SW480 (cell line): ENCODE measurements around the gene MIB1.
"Not testable (repeated sequence)": the region's sequence is repeated elsewhere in the genome, so short reads cannot be mapped to it uniquely, and the experiment has no call there.

Experiments
- DNase-seq: peaks from one replicate; pipeline ENCODE4 v3.0.0-alpha.2; 2016; ENCODE audit warnings: low spot score

Gene MIB1

GRCh38 chr18:21740538-21741311, at the start of gene MIB1:
Gene MIB1, plus strand, starts transcription at chr18:21740792. Its CDS starts 792 bp downstream, at chr18:21741584.
- peak; percentile 93 for DNase-seq

- no peak for DNase-seq
Observed at GRCh38 chr18:21693322-21693721, 47.3 kb upstream of the MIB1 start.

DNA sequence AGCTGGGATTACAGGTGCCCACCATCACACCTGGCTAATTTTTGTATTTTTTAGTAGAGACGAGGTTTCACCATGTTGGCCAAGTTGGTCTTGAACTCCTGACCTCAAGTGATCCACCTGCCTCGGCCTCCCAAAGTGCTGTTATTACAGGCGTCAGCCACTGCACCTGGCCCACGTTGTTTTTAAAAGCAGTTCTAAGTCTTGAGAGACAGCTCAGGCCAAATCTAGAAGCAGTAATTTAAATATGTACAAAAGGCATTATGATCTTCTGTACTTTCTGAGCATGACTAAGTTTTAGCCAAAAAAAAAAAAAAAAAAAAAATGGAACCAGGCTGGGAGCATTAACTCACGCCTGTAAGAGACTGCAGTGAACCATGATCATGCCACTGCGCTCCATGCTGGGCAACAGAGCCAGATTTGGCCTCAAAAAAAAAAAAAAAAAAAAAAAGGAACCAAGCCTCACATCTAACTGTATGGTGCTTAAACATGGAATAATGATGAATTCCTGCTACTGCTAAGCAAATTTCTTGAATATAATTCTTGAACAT, 40.0 kb upstream of the MIB1 start:
- DNase-seq, result no peak

- DNase-seq, result no peak
Observed at GRCh38 chr18:21701621-21702020, 39.0 kb upstream of the MIB1 start.

DNA sequence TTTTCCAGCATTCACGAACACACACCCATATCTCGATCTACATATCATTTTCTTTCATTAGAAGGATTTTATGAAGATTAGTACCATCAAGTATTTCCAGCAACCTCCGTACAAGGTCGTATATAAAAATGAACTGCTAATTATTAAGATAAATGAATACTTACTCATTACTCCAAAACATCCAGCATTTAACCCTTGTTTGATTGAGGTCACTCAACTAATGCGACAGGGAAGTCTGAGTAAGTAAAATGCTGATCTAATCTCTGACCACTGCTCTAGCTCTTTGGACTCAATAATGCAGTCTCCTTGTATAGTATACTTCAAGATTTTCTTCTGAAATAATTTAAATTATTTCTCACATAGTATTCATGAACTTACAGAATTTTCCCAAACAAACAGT, 38.0 kb upstream of the MIB1 start:
- no peak for DNase-seq

GRCh38 chr18:21703241-21703820, 37.3 kb upstream of the MIB1 start:
- peak; percentile 68 for DNase-seq

- DNase-seq, result peak; percentile 90
Observed at GRCh38 chr18:21704603-21705364, 35.8 kb upstream of the MIB1 start, which contains the start of gene ABHD3. Gene ABHD3, minus strand, starts transcription at chr18:21704774. Its CDS starts 109 bp downstream, at chr18:21704665.

DNA sequence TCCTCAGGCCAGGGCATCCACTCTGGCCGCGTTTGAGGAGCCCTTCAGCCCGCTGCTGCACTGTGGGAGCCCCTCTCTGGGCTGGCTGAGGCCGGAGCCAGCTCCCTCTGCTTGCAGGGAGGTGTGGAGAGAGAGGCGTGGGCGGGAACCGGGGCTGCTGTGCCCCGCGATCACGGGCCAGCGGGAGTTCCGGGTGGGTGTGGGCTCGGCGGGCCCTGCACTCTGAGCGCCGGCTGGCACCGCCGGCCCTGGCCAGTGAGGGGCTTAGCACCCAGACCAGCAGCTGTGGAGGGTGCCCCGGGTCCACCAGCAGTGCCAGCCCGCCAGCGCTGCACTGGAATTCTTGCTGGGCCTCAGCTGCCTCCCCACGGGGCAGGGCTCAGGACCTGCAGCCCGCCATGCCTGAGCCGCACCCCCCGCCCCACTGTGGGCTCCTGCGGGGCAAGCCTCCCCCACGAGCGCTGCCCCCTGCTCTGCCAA, 34.2 kb upstream of the MIB1 start:
- no peak for DNase-seq

- DNase-seq, result not testable (repeated sequence)
Observed at GRCh38 chr18:21707130-21707529, 33.5 kb upstream of the MIB1 start.

GRCh38 chr18:21714474-21714873, 26.1 kb upstream of the MIB1 start:
- DNase-seq, result no peak

DNA sequence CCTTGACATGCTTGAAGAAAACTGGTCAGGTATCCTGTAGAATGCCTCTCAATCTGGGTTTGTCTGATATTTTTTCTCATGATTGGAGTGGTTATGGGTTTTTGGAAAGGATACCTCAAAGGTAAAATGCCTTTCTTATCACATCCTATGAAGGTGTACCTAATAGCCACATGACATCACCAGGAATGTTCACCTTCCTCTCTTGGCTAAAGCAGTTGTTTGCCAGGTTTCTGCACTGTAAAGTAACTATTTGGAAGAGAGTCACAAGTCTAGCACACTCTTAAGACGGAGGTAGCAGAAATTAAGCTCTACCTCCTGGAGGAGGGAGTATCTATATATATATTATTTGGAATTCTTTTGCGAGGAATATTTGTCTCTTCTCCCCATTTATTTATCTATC, 17.9 kb upstream of the MIB1 start:
- DNase-seq, result no peak

DNA sequence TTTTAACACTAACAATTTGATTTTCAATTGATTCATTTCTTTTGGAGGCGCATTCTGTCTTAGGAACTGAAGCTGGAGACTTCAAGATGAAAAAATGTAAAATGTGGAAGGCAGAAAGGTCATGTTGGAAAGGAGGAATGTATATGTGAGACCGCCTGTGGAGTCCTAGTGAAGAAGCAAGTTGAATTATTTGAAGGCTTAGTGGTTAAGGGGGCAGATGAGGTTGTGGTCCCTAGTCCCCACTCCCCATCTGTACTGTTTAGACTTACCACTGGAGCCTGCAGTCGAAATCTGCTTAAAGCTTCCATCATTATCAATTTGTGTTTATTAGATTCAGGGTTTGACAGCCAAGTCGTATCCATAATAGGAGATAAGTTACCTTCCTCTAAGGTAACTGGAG, 15.4 kb upstream of the MIB1 start:
- no peak for DNase-seq

GRCh38 chr18:21727702-21728101, 12.9 kb upstream of the MIB1 start:
- DNase-seq, result no peak

- no peak for DNase-seq
Observed at GRCh38 chr18:21733011-21733410, 7.6 kb upstream of the MIB1 start.

DNA sequence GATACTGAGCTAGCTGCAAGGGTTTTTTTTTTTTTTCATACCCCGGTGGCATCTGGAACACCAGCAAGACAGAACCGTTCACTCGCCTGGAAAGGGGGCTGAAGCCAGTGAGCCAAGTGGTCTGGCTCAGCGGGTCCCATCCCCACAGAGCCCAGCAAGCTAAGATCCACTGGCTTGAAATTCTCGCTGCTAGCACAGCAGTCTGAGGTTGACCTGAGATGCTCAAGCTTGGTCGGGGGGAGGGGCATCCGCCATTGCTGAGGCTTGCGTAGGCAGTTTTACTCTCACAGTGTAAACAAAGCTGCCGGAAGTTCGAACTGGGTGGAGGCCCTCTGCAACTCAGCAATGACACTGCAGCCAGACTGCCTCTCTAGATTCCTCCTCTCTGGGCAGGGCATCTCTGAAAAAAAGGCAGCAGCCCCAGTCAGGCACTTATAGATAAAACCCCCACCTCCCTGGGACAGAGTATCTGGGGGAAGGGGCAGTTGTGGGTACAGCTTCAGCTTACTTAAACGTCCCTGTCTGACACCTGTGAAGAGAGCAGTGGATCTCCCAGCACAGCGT, 5.1 kb upstream of the MIB1 start:
- peak; percentile 69 for DNase-seq

GRCh38 chr18:21736926-21737325, 3.7 kb upstream of the MIB1 start:
- not testable (repeated sequence) for DNase-seq

DNA sequence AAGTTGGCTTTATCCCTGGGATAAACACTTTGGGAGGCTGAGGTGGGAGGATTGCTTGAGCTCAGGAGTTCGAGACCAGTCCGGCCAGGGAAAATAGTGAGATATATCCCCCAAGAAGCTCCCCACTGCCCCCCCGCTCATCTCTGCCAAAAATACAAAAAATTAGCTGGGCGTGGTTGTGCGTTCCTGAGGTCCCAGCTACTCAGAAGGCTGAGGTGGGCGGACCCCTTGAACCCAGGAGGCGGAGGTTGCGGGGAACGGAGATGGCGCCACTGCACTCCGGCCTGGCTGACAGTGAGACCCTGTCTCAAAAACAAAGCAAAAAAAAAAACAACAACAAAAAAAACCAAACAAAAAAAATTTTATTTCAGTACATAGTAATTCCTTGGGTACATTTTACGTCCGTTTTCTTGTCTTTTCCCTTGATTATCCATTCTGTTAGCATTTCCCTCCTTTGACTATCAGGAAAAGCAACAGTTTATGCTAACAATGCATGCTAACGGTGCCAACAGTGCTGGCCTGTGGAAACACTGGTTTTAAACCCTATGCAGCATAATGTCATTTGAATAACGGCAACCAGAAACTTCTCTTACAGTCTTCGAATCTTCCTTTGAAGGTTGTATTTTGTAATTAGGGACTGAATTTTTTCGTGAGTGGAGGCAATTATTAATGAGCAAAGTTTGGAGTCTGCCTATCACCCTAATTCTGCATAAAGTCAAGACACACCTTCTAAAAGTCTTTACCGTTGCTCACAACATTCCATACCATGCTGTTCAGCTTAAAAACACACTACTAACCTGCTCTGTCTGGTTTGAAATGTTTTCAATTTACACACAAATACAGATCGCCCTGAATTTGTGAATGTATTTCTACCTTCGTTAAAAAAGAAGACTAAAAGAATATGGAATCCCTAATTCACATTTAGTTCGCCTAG, 721 bp upstream of the MIB1 start:
- no peak for DNase-seq

DNA sequence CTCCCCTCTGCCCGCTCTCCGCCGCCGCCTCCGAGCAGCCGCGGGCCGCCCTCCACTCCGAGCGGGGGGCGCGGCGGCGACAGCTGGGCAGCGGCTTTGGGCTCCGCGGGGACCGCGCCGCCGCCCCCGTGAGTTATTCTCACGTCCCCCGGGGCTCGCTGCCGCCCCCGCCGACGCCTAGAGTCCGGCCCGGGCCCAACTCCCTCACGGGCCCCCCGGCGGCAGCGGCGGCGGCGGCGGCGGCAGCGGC, 645 bp downstream of the MIB1 start:
- DNase-seq, result no peak

- DNase-seq, result peak; percentile 21
Observed at GRCh38 chr18:21741562-21742314, 1.1 kb downstream of the MIB1 start.

- DNase-seq, result no peak
Observed at GRCh38 chr18:21742315-21742687, 1.7 kb downstream of the MIB1 start.
